HCT116 (cell line): ENCODE measurements around the gene PLXNC1. TPM values are rescaled to one million over a fixed set of nuclear protein-coding genes. Genes with fewer than 3 reads are reported as not detected.

Experiments used
- ATAC-seq: fragments of 200-7000 bp; cut with Tn5 transposase; 2 replicates; pipeline ENCODE4 v1.9.1; 2020; ENCODE audit warnings: mild to moderate bottlenecking, moderate library complexity
- BruUV-seq: library from RNA; stranded (reverse); fragments of 400-500 nt; replicated peaks from 2 replicates; lab custom pipeline; 2021; lab: Mats Ljungman, UMichigan
- CTCF ChIA-PET: fragments of 300-600 bp; sonication (Branson Sonifier 250); formaldehyde crosslinking; loops from one replicate; lab custom pipeline; 2021; ENCODE audit warnings: antibody characterized with exemption; lab: Charles Lee
- POLR2A ChIA-PET: fragments of 300-600, 350-600 bp; sonication (Branson Sonifier 250); formaldehyde crosslinking; loops from one replicate; lab custom pipeline; 2021; ENCODE audit warnings: antibody characterized with exemption; lab: Charles Lee
- RAD21 ChIA-PET, 2 experiments: fragments of 300-600 bp; sonication (Branson Sonifier 250); formaldehyde crosslinking; loops; one replicate each; lab custom pipeline; 2023; ENCODE audit warnings: low total read pairs in 2 of 2; ENCODE audit not compliant: uncharacterized antibody in 2 of 2, unreplicated experiment in 2 of 2, low non-redundant PET in 1 of 2; lab: Charles Lee
- DNase-seq: peaks from one replicate; pipeline ENCODE4 v3.0.0-alpha.2; 2010; ENCODE audit warnings: low read depth, low spot score
- H2AFZ ChIP-seq: fragments of 200-600 bp; shearing (Covaris generic), sonication (generic); 2 replicates; pipeline ENCODE4 v1.6.1; 2017; ENCODE audit warnings: low read depth, mixed run types, mixed read lengths, antibody characterized with exemption, low read length; ENCODE audit not compliant: poor library complexity, severe bottlenecking
- H3K27ac ChIP-seq: 2 replicates; pipeline ENCODE4 v1.5.1; 2012; ENCODE audit warnings: low read depth, low read length
- H3K27me3 ChIP-seq: fragments of 200-600 bp; sonication (generic); 2 replicates; pipeline ENCODE4 v1.6.1; 2016; ENCODE audit warnings: mixed run types, low read length, mixed read lengths; ENCODE audit not compliant: insufficient read depth
- H3K36me3 ChIP-seq, 2 experiments: fragments of 200-500 bp in 1 of 2; fragments of 200-600 bp in 1 of 2; sonication (Bioruptor generic) in 1 of 2; sonication (generic) in 1 of 2; 2 replicates each; pipeline versions ENCODE4 v1.5.1 to v1.6.1; 2014 to 2016; ENCODE audit warnings: low read length in 2 of 2, inconsistent platforms in 1 of 2, mixed read lengths in 1 of 2, mixed run types in 1 of 2; ENCODE audit not compliant: insufficient read depth in 2 of 2, control insufficient read depth in 1 of 2
- H3K4me1 ChIP-seq, 2 experiments: fragments of 200-600 bp in 1 of 2; sonication (generic) in 1 of 2; 2 replicates each; pipeline versions ENCODE4 v1.5.1 to v1.6.1; 2012 to 2017; ENCODE audit warnings: low read length in 2 of 2, inconsistent platforms in 1 of 2, mild to moderate bottlenecking in 1 of 2, mixed read lengths in 1 of 2, mixed run types in 1 of 2, moderate library complexity in 1 of 2; ENCODE audit not compliant: insufficient read depth in 2 of 2, control insufficient read depth in 1 of 2
- H3K4me2 ChIP-seq: fragments of 200-600 bp; sonication (generic); 2 replicates; pipeline ENCODE4 v1.6.1; 2017; ENCODE audit warnings: mixed run types, low read length, mixed read lengths
- H3K4me3 ChIP-seq, 2 experiments: fragments of 200-600 bp in 1 of 2; sonication (generic) in 1 of 2; replicated peaks in 1 of 2; 2 replicates each; pipeline ENCODE4 v1.5.1; 2011 to 2016; ENCODE audit warnings: low read length in 2 of 2, control low read depth in 1 of 2, low read depth in 1 of 2, mild to moderate bottlenecking in 1 of 2, mixed read lengths in 1 of 2, mixed run types in 1 of 2
- H3K79me2 ChIP-seq: fragments of 200-600 bp; sonication (generic); 2 replicates; pipeline ENCODE4 v1.6.1; 2017; ENCODE audit warnings: mild to moderate bottlenecking, mixed run types, low read length, moderate library complexity, mixed read lengths; ENCODE audit not compliant: insufficient read depth
- H3K9ac ChIP-seq: fragments of 200-600 bp; sonication (generic); 2 replicates; pipeline ENCODE4 v1.6.1; 2016; ENCODE audit warnings: low read length, mixed read lengths
- H3K9me2 ChIP-seq: fragments of 200-600 bp; sonication (generic), shearing (Covaris generic); 2 replicates; pipeline ENCODE4 v1.6.1; 2017; ENCODE audit warnings: mixed run types, mild to moderate bottlenecking, moderate library complexity; ENCODE audit not compliant: insufficient read depth
- H3K9me3 ChIP-seq, 2 experiments: fragments of 200-500 bp in 1 of 2; fragments of 200-600 bp in 1 of 2; sonication (Bioruptor generic) in 1 of 2; sonication (generic) in 1 of 2; 2 replicates each; pipeline ENCODE4 v1.6.1; 2014 to 2017; ENCODE audit warnings: low read length in 2 of 2, mixed read lengths in 2 of 2, inconsistent platforms in 1 of 2, low read depth in 1 of 2, mild to moderate bottlenecking in 1 of 2, mixed run types in 1 of 2, moderate library complexity in 1 of 2; ENCODE audit not compliant: control insufficient read depth in 1 of 2, insufficient read depth in 1 of 2
- H4K20me1 ChIP-seq: fragments of 200-600 bp; sonication (generic), shearing (Covaris generic); 2 replicates; pipeline ENCODE4 v1.6.1; 2017; ENCODE audit warnings: mixed run types, mild to moderate bottlenecking, moderate library complexity; ENCODE audit not compliant: insufficient read depth
- ATF3 ChIP-seq: IDR thresholded peaks from 2 replicates; pipeline ENCODE4 v1.6.1; 2012
- CBX3 ChIP-seq: IDR thresholded peaks from 2 replicates; pipeline ENCODE4 v1.6.1; 2012; ENCODE audit warnings: low read depth
- CTCF ChIP-seq, 3 experiments: fragments of 200-600 bp in 1 of 3; sonication (generic) in 1 of 3; IDR thresholded peaks in 2 of 3; conservative IDR thresholded peaks in 1 of 3; 2 replicates each; pipeline ENCODE4 v1.5.1; 2012 to 2017; ENCODE audit warnings: low read depth in 2 of 3, low read length in 2 of 3, antibody characterized with exemption in 1 of 3, borderline replicate concordance in 1 of 3, control low read depth in 1 of 3, mild to moderate bottlenecking in 1 of 3, mixed read lengths in 1 of 3, mixed run types in 1 of 3, moderate library complexity in 1 of 3; ENCODE audit not compliant: insufficient read depth in 1 of 3
- EZH2 ChIP-seq: fragments of 200-600 bp; sonication (generic); IDR thresholded peaks from 2 replicates; pipeline ENCODE4 v1.6.1; 2017; ENCODE audit warnings: antibody characterized with exemption, mixed run types
- FOSL1 ChIP-seq: IDR thresholded peaks from 2 replicates; pipeline ENCODE4 v1.6.1; 2012; ENCODE audit warnings: low read depth
- REST ChIP-seq: IDR thresholded peaks from 2 replicates; pipeline ENCODE4 v1.6.1; 2012; ENCODE audit warnings: low read depth
- SRF ChIP-seq: IDR thresholded peaks from 2 replicates; pipeline ENCODE4 v1.6.1; 2012; ENCODE audit warnings: low read depth
- intact Hi-C: fragments of 100-400 bp; cut with micrococcal nuclease; formaldehyde crosslinking; loops from 2 replicates; pipeline ENCODE4 v1.10.0; 2022
- total RNA-seq: library from RNA; stranded (reverse); gene quantifications from one replicate; pipeline ENCODE4 v1.2.1, GENCODE V29; 2021; ENCODE audit not compliant: unreplicated experiment
- TF ChIP-seq, protein P1 (sequence below): IDR thresholded peaks from 2 replicates; pipeline ENCODE4 v1.6.1; 2012

PLXNC1 gene
- total RNA-seq, 1 experiment from 2014 or later, result 0.25 TPM

- no peaks in the 10 kb centered on the region for H3K27me3 ChIP-seq
- no peak overlapping the region for H3K27ac ChIP-seq
- POLR2A ChIA-PET, result no interaction called here
- intact Hi-C loops, result no loop called here
- no TSS peak for BruUV-seq
- H3K4me3 ChIP-seq, result no peak overlapping the region
- TF ChIP-seq EZH2, result no peak
- no peak for TF ChIP-seq REST
- TF ChIP-seq, protein P1, sequence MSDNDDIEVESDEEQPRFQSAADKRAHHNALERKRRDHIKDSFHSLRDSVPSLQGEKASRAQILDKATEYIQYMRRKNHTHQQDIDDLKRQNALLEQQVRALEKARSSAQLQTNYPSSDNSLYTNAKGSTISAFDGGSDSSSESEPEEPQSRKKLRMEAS, result no peak
- TF ChIP-seq SRF, result no peak
- no peak for TF ChIP-seq CTCF (IDR thresholded peaks at IDR 0.05 in 2 of 3, conservative IDR thresholded peaks at IDR 0.05 in 1 of 3; ENCODE audit: borderline replicate concordance in 1 of 3, insufficient read depth in 1 of 3, low read depth in 2 of 3, low read length in 2 of 3)
- no peak for TF ChIP-seq CBX3
- TF ChIP-seq FOSL1, result no peak
- no peak for TF ChIP-seq ATF3
- H3K9ac ChIP-seq, result no peak overlapping the region
- peaks cover 11 to 18% of the 10 kb centered on the region in 2 experiments for H3K4me1 ChIP-seq
- no peaks in the 10 kb centered on the region for H4K20me1 ChIP-seq
- RAD21 ChIA-PET, result no interaction called here
- H2AFZ ChIP-seq, result no peak overlapping the region
- no peak for ATAC-seq
- H3K9me3 ChIP-seq, result no peaks in the 10 kb centered on the region
- CTCF ChIA-PET, result no interaction called here
- H3K79me2 ChIP-seq, result no peaks in the 10 kb centered on the region
- no peak overlapping the region for H3K4me2 ChIP-seq
- no peaks in the 10 kb centered on the region for H3K9me2 ChIP-seq
- no peaks in the 10 kb centered on the region for H3K36me3 ChIP-seq
- no peak for DNase-seq
Observed at GRCh38 chr12:94258593-94258992, 110.2 kb downstream of the PLXNC1 start.
